GM20431 (cell line): Measurements from ENCODE around the gene CLTB.

ENCODE experiments used
- in situ Hi-C: fragments of 300-500 bp; cut with MseI, MboI; formaldehyde crosslinking; loops from one replicate; pipeline ENCODE4 v1.15.0; 2020; ENCODE audit warnings: low sequenced_read_pairs; ENCODE audit not compliant: unreplicated experiment

Gene CLTB

DNA sequence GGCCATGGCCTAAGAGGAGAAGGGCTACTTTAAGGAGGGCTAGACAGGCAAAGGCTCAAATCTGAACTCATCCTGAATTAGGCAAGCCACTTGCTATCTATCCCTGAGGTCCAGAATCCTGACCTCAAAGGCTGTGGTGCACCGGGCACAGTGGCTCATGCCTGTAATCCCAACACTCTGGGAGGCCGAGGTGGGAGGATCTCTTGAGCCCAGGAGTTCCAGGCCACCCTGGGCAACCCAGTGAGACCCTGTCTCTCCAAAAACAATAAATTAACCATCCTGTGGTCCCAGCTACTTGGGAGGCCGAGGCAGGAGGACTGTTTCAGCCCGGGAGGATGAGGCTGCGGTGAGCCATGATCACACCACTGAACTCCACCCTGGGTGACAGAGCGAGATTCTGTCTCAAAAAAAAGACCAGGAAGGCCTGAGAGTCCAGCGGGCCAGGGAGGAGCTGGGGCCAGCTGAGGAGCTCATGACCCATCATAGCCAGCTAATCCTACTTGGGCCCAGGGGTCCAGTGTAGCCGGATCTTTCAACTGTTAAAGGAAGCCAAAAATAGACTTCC lies 31.9 kb downstream of the CLTB start:
- in situ Hi-C loops: no loop called here

GRCh38 chr5:176383961-176384360 lies 32.4 kb downstream of the CLTB start:
- in situ Hi-C loops: no loop called here

- in situ Hi-C loops: no loop called here
Observed at GRCh38 chr5:176383248-176383905, 33.0 kb downstream of the CLTB start.

DNA sequence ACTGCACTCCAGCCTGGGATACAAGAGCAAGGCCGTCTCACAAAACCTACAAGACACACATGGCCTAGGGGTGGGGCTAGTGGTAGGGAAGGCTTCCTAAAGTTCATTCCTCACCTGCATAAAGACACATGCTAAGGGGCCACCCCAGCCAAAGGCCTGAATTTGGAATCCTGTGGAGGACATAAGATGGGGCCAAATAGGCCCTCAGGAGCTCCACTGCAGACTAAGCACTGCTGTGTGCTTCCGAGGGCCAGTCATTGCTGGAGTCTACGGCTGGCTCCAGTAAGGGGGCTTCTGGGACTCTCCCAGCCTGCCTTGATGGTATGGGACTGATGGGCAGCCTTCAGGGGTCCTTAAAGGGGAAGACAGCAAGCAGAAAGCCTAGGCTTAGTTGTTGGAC lies 33.6 kb downstream of the CLTB start:
- in situ Hi-C loops: no loop called here

DNA sequence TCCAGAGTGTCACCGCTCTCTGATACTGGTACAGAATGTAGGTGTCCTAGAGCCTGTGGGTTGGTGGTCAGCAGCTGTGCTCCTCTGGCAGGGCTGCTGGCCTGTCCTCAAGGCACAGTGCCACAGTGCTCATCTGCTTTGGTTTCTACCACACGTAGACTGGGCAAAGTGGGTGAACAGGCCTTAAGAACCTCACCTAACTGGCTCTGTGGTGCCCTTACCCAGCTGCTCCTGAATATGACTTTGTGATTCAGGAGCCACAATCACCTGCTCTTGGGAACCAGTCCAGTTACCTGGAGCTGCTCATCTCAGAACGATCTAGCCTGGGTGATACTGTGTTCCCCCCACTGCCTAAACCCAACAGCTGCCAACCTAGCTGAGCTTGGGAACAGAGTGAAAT lies 34.4 kb downstream of the CLTB start:
- in situ Hi-C loops: no loop called here

DNA sequence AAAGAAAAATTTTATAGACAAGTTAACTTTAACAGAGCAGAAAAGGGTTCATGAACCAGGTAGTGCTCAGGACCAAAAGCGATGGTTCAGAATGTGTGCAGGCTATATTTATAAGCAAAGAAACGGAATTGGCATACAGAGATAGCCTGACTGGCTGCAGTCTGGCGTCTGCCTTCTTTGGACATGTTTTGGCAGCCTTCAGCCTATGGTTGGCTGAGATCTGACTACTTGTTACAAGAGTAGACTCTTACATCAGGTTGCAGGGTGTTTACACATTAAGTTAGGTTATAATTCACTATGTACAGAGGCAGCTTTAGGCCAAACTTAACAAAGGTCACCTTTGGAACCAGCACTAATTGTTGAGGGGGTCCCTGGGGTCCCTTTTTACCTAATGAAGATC lies 34.9 kb downstream of the CLTB start:
- in situ Hi-C loops: no loop called here

GRCh38 chr5:176379881-176380280 lies 36.5 kb downstream of the CLTB start:
- in situ Hi-C loops: no loop called here

DNA sequence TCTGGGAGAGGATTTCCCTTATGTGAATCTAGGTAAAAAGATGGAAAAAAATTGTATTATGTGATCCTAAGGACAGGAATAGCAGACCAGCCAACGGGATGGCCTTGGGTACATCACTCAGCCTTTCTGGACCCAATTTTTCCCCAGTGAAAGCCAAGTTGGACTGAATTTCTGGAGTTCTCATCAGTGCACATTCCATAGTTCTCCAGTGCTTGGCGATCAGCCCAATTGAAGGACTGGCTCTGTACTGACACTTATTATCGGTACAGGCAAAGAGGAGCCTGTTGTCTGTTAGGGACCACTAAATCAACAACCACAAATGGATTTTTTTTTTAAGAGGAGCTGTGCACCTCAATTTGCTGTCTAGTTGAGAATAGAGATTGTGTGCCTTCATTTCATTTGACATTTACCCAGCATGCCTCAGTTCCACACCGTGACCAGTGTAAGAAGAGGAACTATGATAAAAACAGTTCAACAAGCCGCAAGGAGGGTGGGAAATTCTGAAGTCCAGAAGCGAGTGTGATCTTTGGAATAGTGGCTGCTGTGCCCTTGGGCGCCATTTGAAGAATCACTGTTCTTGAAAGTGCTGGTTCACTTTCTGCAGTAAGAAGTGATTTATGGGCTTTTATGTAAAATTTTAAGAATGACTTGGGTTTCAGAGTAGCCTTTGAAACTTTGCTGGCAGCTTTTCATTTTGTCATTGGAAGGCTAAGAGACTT lies 43.1 kb downstream of the CLTB start:
- in situ Hi-C loops: no loop called here

DNA sequence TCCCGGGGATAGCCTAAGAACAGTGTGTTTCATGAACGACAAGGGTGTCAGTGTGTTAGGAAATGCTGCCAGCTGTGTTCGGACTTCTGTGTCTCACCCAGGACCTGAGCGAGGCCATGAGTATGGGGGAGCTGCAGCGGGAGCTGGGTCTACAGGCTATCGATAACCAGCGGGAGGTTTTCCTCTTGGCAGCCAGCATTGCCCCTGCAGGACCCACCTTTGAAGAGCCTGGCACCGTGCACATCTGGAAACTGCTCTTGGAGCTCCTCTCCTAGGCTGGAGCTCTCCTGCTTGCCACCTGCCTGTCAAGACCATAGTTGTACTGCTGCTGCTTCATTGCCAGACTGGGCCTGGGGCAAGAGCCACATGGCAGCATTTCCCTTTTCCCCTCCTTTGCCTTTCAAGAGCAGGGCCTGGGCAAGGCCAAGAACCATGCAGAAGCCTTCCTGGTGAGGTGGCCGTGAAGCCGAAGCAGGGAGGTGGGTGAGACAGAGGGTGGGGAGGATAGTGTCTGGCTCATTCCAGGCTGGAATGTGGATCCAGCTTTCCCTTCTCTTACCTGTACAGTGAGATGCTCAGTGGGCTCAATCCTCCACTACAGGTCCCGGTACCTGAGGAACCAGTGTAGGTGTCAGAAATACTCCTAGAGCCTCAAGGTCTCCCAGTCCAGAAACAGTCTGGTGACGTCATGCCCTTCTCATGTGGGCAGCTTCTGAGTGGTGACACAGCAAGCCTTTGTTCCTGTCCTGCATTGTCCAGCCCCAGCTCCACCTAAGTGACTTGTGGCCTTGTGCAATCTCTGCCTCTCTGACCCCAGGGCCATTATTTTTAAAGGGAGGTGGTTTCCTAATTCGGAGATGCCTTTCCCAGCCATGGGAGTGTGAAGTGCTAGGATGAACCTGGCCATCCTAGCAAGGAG lies 44.5 kb downstream of the CLTB start:
- in situ Hi-C loops: no loop called here

DNA sequence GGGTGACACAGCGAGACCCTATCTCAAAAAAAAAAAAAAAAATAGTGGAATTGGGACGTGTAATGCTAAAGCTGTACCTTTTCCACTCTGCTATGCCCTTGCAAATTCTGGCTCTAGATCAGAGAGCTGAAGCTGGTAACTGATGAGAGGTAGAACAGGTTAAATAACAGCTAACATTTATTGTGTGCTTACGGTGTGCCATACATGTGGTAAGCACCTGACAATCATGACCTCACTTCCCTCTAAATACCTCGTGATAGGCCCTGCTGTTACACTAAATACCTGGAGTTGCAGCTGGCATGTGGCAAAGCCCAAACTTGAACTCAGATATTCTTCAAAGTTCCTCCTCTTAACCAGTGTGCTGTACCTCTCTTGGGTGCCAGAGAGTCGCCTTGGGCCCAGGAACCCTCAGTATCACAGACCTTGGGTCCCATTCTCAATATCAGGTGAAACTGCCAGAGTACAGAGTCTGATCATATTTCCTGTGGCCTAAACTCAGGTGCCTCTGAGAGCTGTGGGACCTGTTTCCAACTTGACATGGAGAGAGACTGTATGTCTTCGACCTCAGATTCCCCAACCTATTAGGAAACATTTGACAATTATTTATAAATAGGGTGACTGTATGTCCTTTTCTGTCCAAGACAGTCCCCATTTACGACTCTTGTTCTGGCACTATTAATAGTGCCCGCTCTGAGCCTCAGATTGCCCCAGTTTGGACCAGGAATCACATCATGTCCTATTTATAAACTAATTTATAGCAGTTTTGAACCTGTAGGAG lies 46.2 kb downstream of the CLTB start:
- in situ Hi-C loops: no loop called here

DNA sequence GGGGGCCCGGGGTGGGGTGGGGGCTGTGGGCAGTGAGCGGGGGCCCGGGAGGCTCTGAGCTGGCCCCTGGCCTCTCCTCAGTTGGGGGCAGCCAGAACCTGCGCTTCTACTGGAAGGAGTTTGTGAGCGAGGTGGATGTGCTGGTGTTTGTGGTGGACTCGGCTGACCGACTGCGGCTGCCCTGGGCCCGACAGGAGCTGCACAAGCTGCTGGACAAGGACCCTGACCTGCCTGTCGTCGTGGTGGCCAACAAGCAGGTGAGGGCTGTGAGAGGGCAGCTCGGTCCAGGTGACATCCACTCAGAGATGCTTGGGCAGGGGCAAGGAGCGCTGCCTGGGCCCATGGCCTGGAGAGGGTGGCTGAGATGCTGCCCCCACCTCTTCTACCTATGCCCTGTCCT lies 47.6 kb downstream of the CLTB start:
- in situ Hi-C loops: no loop called here

DNA sequence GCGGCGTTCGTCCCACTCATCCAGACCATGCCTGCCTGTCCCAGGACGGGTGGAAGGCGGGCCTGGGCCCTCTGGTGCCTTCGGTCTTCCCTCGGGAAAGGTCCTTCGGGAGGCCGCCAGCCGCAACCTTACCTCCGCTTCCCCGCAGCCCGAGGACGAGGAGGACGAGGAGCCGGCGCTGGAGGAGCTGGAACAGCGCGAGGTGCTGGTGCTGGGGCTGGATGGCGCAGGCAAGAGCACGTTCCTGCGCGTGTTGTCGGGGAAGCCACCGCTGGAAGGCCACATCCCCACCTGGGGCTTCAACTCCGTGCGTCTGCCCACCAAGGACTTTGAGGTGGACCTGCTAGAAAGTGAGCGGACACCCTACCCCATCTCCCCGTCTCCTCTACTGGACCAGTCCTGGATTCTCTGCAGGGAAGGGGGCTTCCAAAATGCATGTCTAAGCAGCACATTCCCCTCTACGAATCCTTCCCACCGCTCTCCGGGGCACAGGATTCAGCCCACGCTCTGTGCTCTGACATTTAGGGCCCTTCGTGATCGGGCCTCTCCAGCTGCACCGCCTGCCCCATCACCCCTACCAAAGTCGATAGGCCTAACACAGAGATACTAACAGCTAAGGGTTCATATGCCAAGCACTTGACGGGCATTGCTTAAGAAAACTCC lies 50.0 kb downstream of the CLTB start:
- in situ Hi-C loops: no loop called here

GRCh38 chr5:176365351-176366231 lies 50.7 kb downstream of the CLTB start, which contains the start of gene ARL10:
Gene ARL10 (plus strand): TSS chr5:176365487. CDS start chr5:176365564, 77 bp downstream.
- in situ Hi-C loops: no loop called here

- in situ Hi-C loops: no loop called here
Observed at GRCh38 chr5:176364765-176365350, 51.5 kb downstream of the CLTB start.

- in situ Hi-C loops: no loop called here
Observed at GRCh38 chr5:176362233-176362490, 54.2 kb downstream of the CLTB start.

GRCh38 chr5:176361437-176362232 lies 54.7 kb downstream of the CLTB start, which contains the start of gene KIAA1191:
Gene KIAA1191 (minus strand): TSS chr5:176361764. CDS start chr5:176359508, 2,256 bp downstream.
- in situ Hi-C loops: no loop called here

- in situ Hi-C loops: no loop called here
Observed at GRCh38 chr5:176360894-176361436, 55.4 kb downstream of the CLTB start.
